Subcutaneous adipose tissue (tissue), 4 donors: ENCODE results near the gene PHACTR2. TPM values are rescaled to one million over a fixed set of nuclear protein-coding genes. Genes with fewer than 3 reads are reported as not detected.

Experiments
- CTCF ChIP-seq: fragments of 450-650 bp; IDR thresholded peaks from one replicate; pipeline ENCODE4 v1.5.1; 2016; ENCODE audit warnings: low read depth, mild to moderate bottlenecking, control low read depth, antibody characterized with exemption, moderate library complexity
- total RNA-seq, 4 donors: library from RNA; depleted of rRNA; stranded (reverse); fragments of >200 nt; gene quantifications; one replicate each; pipeline ENCODE4 v1.1.0, GENCODE V29; 2016

The PHACTR2 gene
- total RNA-seq, 4 donors from 2014 or later, result 45.1 to 73.2 (median 52.8) TPM

DNA sequence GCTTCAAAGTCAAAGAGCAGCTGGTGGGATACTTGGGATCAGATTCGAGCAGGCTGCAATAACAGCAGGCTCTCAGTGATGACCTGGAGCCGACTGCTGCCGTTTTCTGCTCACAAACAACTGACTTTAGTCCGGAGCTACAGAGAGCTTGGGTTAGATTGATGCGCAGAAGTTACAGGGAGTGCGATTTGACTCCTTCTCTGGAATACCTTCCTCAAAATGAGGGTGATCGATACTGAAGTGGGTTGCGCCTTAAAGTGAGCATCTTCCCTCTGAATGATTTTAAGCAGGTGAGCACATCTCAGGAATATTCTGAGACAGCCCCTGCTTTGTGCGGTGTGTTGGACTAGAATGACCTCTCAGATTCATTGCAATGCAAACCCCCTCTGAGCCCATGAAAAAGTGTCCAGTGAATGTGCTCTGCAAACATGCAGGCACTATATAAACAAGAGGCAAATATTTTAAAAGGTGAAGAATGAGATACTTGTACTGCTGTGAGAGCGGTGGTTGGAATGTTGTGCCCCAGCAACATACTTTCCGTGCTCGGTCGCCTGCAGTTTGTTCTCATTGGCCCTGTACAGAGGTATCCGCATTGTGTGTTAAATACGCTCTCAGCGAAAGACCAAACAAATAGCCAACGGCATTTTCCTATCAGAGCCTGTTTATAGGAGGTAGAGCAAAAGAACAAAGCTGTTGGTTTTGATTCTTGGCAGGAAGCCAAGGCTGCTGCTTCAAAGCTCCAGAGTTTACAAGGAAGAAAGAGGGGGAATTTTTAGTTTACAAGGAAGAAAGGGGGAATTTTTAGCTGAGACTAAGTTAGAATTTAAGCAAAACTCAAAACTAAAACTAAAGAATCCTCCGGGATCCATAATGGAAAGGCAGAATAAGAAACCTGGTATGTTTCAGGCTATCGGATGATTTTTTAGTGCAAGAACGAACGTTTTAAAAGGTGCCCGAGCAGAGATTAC is 67.7 kb downstream of the PHACTR2 start:
- no peak for TF ChIP-seq CTCF

DNA sequence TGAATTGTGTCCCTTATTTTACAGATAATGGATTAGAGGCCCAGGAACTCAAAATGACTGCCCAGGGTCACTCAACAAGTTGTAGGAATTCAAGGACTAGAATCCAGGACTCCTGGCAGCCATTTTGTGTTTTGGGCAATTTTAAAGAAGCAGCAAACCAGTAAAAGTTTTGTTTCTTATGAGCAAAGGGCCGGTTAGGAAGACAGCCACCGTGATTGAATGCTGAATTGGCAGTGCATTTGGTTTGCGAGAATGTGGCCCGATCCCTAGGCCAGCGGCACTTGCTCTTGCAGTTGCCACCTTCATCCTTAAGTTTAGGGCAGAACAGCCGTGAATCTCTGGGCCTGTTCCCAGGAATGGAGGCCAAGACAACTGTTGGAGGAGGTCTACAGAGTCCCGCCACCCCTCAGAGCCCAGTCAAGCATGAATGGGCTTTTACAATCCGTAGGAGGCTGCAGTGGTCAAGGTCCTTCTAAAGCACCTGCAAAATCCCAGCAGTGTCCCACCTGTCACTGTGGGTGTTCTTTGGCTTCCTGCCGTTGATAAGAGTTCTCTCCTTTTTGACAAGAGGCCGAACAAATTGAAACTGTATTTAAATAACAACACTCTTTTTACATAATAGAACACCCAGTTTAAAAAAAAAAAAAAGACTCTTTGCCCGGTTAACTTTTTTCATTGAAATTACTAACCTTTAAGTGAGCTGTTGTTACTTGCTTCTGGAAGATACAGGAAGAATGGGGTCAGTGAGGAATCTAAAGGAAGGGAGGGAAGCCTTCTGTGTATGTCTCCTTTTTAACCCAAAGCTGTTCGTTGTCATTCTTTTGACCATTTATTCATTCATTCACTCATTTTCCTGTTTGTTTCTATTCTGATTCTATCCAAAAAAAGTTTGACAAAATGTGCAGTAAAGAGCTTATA is 68.7 kb downstream of the PHACTR2 start:
- TF ChIP-seq CTCF, result no peak

DNA sequence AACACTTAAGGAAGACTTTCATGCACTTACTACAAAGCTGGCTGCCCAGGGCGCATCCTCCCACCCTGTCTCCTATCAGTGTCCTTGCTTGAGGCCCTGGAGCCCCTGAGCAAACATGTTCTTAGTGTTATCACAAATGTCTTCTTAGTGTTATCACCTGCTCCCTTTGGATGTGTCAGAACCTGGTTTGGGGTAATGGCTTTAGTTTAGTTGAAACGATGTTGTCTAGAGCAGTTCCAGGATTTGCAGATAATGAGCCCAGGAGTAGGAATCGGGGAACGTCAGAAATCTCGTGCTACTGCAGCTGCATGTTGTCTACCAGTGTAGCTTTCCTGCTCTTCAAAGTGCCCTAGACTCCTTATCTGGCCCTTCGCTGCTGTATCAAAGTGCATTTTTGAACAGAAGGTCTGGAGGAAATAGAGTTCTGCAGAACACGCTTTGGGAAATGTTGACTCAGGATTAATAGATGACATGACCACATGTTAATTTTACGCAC is 69.6 kb downstream of the PHACTR2 start:
- no peak for TF ChIP-seq CTCF

DNA sequence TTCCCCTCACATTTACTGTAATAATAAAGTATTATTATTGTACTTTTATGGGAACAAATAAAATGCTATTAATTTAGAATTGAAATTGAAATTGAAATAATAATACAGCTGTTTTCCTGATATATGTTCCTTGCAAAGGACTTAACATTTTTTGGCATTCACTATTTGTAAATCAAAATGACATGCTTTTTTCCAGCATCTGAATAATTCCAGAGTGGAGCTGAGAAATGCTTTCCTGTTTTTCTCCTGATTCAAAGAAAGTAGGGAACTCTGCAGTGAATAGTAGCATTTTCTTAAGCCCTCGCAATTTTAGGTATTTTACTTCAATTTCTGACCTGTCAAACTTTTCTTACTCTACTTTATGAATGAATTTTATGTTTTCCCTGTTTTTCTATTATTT is 72.1 kb downstream of the PHACTR2 start:
- no peak for TF ChIP-seq CTCF

DNA sequence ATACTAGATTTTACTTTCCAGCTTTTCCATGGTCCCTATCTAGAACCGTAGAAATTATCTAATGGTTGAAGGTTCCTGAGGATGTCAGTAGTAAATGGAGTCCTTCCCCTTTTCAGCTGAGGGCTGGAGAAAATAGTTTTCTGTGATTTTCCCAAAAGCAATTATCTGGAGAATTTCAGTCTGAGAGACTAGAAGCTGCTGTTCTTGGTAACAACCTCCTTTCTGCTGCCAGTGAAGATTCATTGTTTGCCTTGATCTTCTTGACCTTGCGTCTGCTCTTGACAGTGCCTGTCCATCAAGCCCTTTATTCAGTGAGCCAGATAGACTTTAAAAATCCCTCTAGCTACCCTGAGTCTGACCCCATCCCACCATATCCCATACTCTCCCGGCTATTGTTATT is 73.1 kb downstream of the PHACTR2 start:
- no peak for TF ChIP-seq CTCF

GRCh38 chr6:143752459-143752858 is 74.7 kb downstream of the PHACTR2 start:
- no peak for TF ChIP-seq CTCF

DNA sequence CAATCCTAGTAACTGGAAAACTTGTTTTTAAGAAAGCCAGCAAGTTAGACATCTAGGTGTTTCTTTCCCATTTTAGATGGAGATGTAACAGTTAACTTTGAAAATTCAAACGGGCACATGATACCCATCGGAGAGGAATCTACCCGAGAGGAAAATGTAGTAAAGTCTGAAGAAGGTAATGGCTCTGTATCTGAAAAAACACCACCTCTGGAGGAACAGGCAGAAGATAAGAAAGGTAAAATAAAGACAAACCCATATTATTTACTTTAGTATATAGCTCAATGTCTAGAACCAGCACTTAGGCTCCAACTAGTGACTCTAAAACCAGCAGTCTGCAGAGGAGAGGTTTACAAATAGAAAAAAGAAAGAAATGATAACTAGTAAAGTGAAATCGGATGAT is 75.9 kb downstream of the PHACTR2 start:
- no peak for TF ChIP-seq CTCF
